Uterus (tissue), 4 donors: ENCODE measurements around the gene ADD2. TPM values are rescaled to one million over a fixed set of nuclear protein-coding genes. Genes with fewer than 3 reads are reported as not detected.

Experiments used
- DNase-seq, 2 donors: peaks; one replicate each; pipeline ENCODE4 v3.0.0-alpha.2; 2019 to 2020
- H3K27ac ChIP-seq, 2 donors: fragments of 200-600 bp; sonication (generic); 1 replicate in 1 of 2; 2 replicates in 1 of 2; pipeline ENCODE4 v1.5.1; 2016 to 2018
- H3K27me3 ChIP-seq, 2 donors: fragments of 200-600 bp; sonication (generic); one replicate each; pipeline ENCODE4 v1.5.1; 2018 to 2019; ENCODE audit warnings: control low read depth in 1 of 2
- H3K36me3 ChIP-seq, 2 donors: fragments of 200-600 bp; sonication (generic); one replicate each; pipeline ENCODE4 v1.5.1; 2019; ENCODE audit warnings: control low read depth in 1 of 2
- H3K4me1 ChIP-seq, 2 donors: fragments of 200-600 bp; sonication (generic); one replicate each; pipeline ENCODE4 v1.5.1; 2018 to 2019; ENCODE audit warnings: control low read depth in 1 of 2
- H3K4me3 ChIP-seq, 2 donors: fragments of 200-600 bp; sonication (generic); 1 replicate in 1 of 2; 2 replicates in 1 of 2; pipeline ENCODE4 v1.5.1; 2018 to 2019; ENCODE audit warnings: mild to moderate bottlenecking in 1 of 2
- H3K9me3 ChIP-seq, 2 donors: fragments of 200-600 bp; sonication (generic); one replicate each; pipeline ENCODE4 v1.5.1; 2019; ENCODE audit warnings: control low read depth in 1 of 2
- CTCF ChIP-seq, 4 experiments: fragments of 200-600 bp in 2 of 4; fragments of 450-650 bp in 2 of 4; sonication (generic) in 2 of 4; IDR thresholded peaks; one replicate each; pipeline ENCODE4 v1.5.1; 2016 to 2019; ENCODE audit warnings: antibody characterized with exemption in 4 of 4, mild to moderate bottlenecking in 2 of 4, moderate library complexity in 1 of 4
- POLR2A ChIP-seq, 2 donors: fragments of 450-650 bp; IDR thresholded peaks; one replicate each; pipeline ENCODE4 v1.6.1; 2016; ENCODE audit warnings: antibody characterized with exemption in 2 of 2, mild to moderate bottlenecking in 1 of 2, moderate library complexity in 1 of 2
- intact Hi-C: fragments of 100-400 bp; cut with DNase I; formaldehyde crosslinking; loops from one replicate; pipeline ENCODE4 v1.15.1; 2023; ENCODE audit warnings: low total_unique reads
- total RNA-seq, 4 donors: library from RNA; depleted of rRNA in 3 of 4; stranded (reverse); fragments of >200 nt in 3 of 4; gene quantifications; one replicate each; pipeline versions ENCODE4 v1.1.0 to v1.2.4, GENCODE V29; 2014 to 2023
- donor health status: DM: yes; HTN: yes; CAD: no.

ADD2 gene
- total RNA-seq, 4 donors from 2014 or later: 0.51 to 5.2 (median 2.6) TPM

GRCh38 chr2:70807828-70808118, 39.8 kb upstream of the ADD2 start:
- Histone ChIP-seq H3K9me3 (no peaks in the 10 kb centered on the region), H3K4me1 (no peaks in the 10 kb centered on the region), H3K27ac (no peak overlapping the region), H3K36me3 (no peaks in the 10 kb centered on the region), H3K27me3 (no peaks in the 10 kb centered on the region), H3K4me3 (no peak overlapping the region)
- no peak for DNase-seq
- intact Hi-C loops: no loop called here
- TF ChIP-seq CTCF (IDR thresholded peaks at IDR 0.05) (no peak), POLR2A (IDR thresholded peaks at IDR 0.05) (no peak)

- no peaks in the 10 kb centered on the region for H3K9me3 ChIP-seq
- H3K4me1 ChIP-seq: no peaks in the 10 kb centered on the region
- H3K27ac ChIP-seq: no peak overlapping the region
- intact Hi-C loops: no loop called here
- H3K36me3 ChIP-seq: no peaks in the 10 kb centered on the region
- no peak overlapping the region for H3K4me3 ChIP-seq
- no peak for TF ChIP-seq POLR2A (IDR thresholded peaks at IDR 0.05)
- no peak for TF ChIP-seq CTCF (IDR thresholded peaks at IDR 0.05)
- H3K27me3 ChIP-seq: no peaks in the 10 kb centered on the region
- no peak for DNase-seq
These were observed 39.3 kb upstream of the ADD2 start for GRCh38 chr2:70807102-70807827.

DNA sequence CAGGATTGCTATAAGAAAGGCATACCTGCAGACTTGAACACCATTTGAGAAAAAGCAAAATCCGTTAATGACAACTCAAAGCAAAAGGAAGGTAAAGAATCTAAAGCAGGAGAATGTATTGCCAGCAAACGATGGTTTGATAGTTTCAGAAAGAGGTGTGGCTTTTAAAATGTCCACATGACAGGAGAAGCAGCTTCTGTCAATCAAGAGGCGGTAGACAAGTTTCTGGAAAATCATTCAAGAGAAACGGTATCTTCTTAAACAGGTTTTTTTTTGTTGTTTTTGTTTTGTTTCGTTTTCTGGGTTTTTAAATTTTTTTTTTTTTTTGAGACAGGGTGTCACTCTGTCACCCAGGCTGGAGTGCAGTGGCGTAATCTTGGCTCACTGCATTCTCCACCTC, 38.6 kb upstream of the ADD2 start:
- no peak for DNase-seq
- Histone ChIP-seq H3K27ac (no peak overlapping the region), H3K4me1 (no peaks in the 10 kb centered on the region), H3K9me3 (no peaks in the 10 kb centered on the region), H3K27me3 (no peaks in the 10 kb centered on the region), H3K36me3 (no peaks in the 10 kb centered on the region), H3K4me3 (no peak overlapping the region)
- TF ChIP-seq CTCF (IDR thresholded peaks at IDR 0.05) (no peak), POLR2A (IDR thresholded peaks at IDR 0.05) (no peak)
- intact Hi-C loops: no loop called here

DNA sequence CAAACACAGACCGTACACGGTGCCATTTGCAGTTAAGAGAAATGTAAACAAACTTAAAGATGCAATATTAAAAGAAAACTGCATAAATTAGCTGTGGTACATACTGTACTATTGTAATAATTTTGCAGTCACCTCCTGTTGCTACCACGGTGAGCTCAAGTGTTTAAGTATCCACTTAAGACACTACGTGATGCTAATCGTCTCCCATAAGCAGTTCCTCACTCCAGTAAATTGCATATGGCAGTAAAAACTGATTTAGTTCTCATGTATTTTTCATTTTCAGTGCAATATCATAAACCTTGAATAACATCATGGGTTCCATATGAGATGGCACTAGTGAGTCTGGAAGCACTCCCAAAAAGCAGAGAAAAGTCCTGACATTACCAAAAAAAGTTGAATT, 38.0 kb upstream of the ADD2 start:
- no peaks in the 10 kb centered on the region for H3K9me3 ChIP-seq
- no peaks in the 10 kb centered on the region for H3K27me3 ChIP-seq
- no peak overlapping the region for H3K27ac ChIP-seq
- no peak overlapping the region for H3K4me3 ChIP-seq
- DNase-seq: no peak
- no peaks in the 10 kb centered on the region for H3K36me3 ChIP-seq
- no peak for TF ChIP-seq POLR2A (IDR thresholded peaks at IDR 0.05)
- TF ChIP-seq CTCF (IDR thresholded peaks at IDR 0.05): no peak
- no peaks in the 10 kb centered on the region for H3K4me1 ChIP-seq
- intact Hi-C loops: no loop called here

DNA sequence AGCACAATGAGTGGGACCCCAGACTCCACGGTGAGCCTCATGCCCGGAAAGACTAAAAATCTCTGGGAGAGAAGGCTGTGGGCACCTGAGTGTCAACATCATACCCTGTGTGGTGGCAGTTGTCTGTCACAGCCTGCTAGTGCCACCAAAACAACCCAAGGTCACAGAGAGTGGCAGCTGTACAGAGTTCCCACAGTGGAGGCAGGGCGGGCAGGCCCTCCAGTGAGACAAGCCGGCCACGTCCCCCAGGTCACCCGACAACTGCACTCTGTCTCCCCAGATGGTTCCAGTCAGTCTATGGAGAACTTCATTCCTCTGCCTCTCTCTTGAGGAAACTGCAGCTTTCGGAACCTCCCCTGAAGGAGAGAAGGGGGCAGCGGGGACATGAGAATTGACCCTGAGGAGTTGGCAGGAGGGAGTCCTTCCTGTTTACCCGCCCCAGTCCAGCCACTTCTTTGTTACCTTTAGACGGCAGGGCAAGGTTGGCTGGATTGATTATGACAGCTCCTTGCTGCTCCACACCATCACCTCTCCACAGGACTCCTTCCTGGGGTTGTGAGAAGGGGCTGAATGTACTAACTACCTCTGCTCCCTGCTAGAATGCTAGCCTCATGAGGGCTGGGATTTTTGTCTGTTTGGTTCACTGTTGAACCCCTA, 33.7 kb upstream of the ADD2 start:
- no peak overlapping the region for H3K4me3 ChIP-seq
- no peaks in the 10 kb centered on the region for H3K9me3 ChIP-seq
- DNase-seq: no peak
- no peaks in the 10 kb centered on the region for H3K4me1 ChIP-seq
- H3K27ac ChIP-seq: no peak overlapping the region
- H3K36me3 ChIP-seq: no peaks in the 10 kb centered on the region
- intact Hi-C loops: no loop called here
- no peaks in the 10 kb centered on the region for H3K27me3 ChIP-seq
- TF ChIP-seq POLR2A (IDR thresholded peaks at IDR 0.05) (no peak), CTCF (IDR thresholded peaks at IDR 0.05) (no peak)
